Rectal smooth muscle tissue (tissue), 1 donor: ENCODE results near the gene HMGN5.

Experiments used
- H3K27ac ChIP-seq: one replicate; pipeline ENCODE4 v1.7.0; 2013; ENCODE audit warnings: low read depth, low read length, inconsistent platforms
- H3K27me3 ChIP-seq: one replicate; pipeline ENCODE4 v1.7.0; 2013; ENCODE audit warnings: low read length; ENCODE audit not compliant: control insufficient read depth, insufficient read depth
- H3K36me3 ChIP-seq: one replicate; pipeline ENCODE4 v1.7.0; 2013; ENCODE audit warnings: low read length; ENCODE audit not compliant: control insufficient read depth, insufficient read depth
- H3K4me1 ChIP-seq: one replicate; pipeline ENCODE4 v1.7.0; 2013; ENCODE audit warnings: low read length; ENCODE audit not compliant: control insufficient read depth, insufficient read depth
- H3K4me3 ChIP-seq: one replicate; pipeline ENCODE4 v1.7.0; 2013; ENCODE audit warnings: low read length
- H3K9ac ChIP-seq: one replicate; pipeline ENCODE4 v1.7.0; 2013; ENCODE audit warnings: low read length

Gene HMGN5

DNA sequence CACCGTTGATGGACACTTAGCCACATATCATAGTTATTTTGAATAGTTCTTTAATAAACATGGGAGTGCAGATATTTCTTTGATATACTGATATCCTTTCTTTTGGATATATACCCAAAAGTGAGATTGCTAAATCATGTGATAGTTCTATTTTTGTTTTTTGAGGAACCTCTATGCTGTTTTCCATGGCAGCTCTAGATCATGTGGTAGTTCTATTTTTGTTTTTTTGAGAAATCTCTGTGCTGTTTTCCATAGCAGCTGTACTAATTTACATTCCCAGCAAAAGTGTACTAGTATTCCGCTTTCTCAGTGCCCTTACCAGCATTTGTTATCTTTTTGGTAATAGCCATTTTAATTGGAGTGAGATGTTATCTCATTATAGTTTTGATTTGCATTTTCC lies 3.8 kb upstream of the HMGN5 start:
- Histone ChIP-seq H3K27ac (no peak overlapping the region), H3K36me3 (no peaks in the 10 kb centered on the region), H3K9ac (no peak overlapping the region), H3K27me3 (no peaks in the 10 kb centered on the region), H3K4me1 (no peaks in the 10 kb centered on the region), H3K4me3 (no peak overlapping the region)

DNA sequence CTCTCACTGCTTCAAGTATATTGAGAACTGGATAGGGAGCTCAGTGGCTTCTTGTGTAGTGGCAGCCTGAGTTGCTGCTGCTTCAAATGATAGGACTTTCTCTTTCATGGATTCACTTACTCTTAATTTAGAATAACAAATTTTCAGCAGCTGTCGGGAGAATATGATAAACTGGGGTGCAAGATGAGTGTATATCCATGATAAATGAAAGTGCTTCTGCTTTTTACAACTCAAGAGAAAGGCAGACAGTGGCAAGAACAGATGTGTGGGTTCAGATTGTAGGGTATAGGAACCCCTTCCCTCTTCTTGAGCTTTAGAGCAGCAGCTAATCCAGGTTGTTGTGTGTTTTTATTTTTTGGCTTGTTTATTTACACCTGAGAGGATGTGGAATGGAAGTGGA lies 1.2 kb upstream of the HMGN5 start:
- no peaks in the 10 kb centered on the region for H3K4me1 ChIP-seq
- H3K36me3 ChIP-seq = no peaks in the 10 kb centered on the region
- H3K27ac ChIP-seq = peak overlapping the region; percentile 68
- H3K27me3 ChIP-seq = no peaks in the 10 kb centered on the region
- no peak overlapping the region for H3K9ac ChIP-seq
- peak overlapping the region; percentile 60 for H3K4me3 ChIP-seq

DNA sequence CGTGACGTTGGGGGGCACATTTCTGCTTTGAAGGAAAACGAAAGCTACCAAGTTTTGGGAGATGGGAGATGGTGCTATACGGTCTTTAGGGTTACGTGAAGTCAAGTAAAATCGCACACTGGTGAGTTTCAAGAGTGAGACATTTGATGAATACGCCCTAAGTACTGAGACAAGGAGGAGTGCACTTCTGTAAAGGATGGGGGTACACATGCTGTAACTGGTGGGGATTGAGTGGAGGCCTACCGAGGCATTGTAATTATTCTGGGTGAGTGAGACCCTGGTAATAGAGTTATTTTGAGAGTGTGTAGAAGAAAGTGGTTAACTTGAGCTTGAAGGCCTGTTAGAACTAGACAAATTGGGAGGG lies 725 bp upstream of the HMGN5 start:
- Histone ChIP-seq H3K27ac (peak overlapping the region; percentile 68), H3K36me3 (no peaks in the 10 kb centered on the region), H3K9ac (peak overlapping the region; percentile 2), H3K4me1 (no peaks in the 10 kb centered on the region), H3K27me3 (no peaks in the 10 kb centered on the region), H3K4me3 (peak overlapping the region; percentile 60)

DNA sequence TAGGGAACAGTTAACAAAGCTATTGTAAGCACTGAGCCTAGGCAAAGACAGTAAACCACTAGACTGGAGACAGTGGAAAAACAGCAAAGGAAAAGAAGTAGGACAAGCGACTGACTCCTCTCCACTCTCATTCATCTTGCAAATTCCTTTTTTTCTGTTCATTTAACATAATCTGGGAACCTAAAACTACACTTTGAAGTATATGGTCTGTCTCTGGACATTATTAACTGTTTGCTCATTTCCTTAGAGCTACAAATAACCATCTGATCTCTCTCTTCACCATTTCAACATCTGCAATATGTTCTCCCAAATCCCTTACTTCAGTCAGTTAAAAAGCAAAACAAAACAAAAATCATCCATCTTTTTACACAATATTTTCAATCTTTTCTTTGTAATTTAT lies 642 bp downstream of the HMGN5 start:
- H3K9ac ChIP-seq = no peak overlapping the region
- H3K27me3 ChIP-seq = no peaks in the 10 kb centered on the region
- H3K4me3 ChIP-seq = peak overlapping the region; percentile 60
- H3K27ac ChIP-seq = peak overlapping the region; percentile 68
- no peaks in the 10 kb centered on the region for H3K4me1 ChIP-seq
- H3K36me3 ChIP-seq = no peaks in the 10 kb centered on the region

DNA sequence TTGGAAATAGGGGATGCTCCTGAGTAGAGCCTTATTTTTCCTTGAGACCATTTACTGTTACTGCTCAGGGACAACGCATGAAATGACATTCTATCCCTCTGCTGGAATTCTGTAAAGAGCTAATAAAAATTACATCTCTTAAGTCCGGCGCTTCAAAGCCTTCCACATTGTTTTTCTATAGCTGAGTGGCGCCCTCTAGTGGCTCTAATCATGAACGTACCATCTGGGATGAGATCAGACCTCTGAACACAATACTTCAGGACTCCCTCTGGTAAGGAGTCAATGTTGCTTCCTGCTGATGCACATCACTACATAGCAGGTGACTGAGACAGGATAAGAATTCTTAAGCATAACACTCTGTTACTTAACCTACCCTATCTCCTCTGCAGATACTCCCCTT lies 6.0 kb downstream of the HMGN5 start:
- Histone ChIP-seq H3K4me3 (no peak overlapping the region), H3K27ac (no peak overlapping the region), H3K36me3 (no peaks in the 10 kb centered on the region), H3K4me1 (no peaks in the 10 kb centered on the region), H3K9ac (no peak overlapping the region), H3K27me3 (no peaks in the 10 kb centered on the region)

DNA sequence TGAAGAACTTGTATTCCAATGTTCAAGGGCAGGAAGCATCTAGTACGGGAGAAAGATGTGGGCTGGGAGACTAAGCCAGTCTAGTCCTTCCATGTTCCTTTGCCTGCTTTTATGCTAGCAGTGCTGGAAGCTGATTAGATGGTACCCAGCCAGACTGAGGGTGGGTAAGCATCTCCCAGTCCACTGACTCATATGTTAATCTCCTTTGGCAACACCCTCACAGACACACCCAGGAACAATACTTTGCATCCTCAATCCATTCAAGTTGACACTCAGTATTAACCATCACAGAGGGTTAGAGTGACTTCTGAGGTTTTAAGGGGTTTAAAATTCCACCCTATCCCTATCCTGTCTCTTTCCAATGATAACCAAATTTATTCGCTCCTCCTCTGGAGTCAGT lies 6.5 kb downstream of the HMGN5 start:
- Histone ChIP-seq H3K27ac (no peak overlapping the region), H3K4me3 (no peak overlapping the region), H3K9ac (no peak overlapping the region), H3K27me3 (no peaks in the 10 kb centered on the region), H3K4me1 (no peaks in the 10 kb centered on the region), H3K36me3 (no peaks in the 10 kb centered on the region)

DNA sequence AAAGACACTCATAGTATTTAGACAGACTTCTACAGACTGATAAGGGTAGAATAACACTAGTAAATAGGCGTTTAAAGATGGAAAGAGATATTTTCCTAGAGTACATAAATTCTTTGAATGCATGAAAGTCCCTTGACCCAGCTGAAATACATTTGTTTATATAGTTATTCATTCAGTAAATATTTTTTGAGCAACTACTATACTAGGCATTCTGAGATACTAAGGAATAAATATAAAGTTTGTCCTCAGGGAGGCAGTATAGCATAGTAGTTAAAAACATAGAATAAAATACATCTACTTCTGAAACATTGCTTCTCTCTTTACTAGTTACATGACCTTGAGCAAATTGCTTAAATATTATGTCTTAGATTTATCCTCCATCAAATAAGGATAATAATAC lies 27.4 kb downstream of the HMGN5 start:
- Histone ChIP-seq H3K27me3 (no peaks in the 10 kb centered on the region), H3K27ac (no peak overlapping the region), H3K36me3 (no peaks in the 10 kb centered on the region), H3K9ac (no peak overlapping the region), H3K4me1 (no peaks in the 10 kb centered on the region), H3K4me3 (no peak overlapping the region)

DNA sequence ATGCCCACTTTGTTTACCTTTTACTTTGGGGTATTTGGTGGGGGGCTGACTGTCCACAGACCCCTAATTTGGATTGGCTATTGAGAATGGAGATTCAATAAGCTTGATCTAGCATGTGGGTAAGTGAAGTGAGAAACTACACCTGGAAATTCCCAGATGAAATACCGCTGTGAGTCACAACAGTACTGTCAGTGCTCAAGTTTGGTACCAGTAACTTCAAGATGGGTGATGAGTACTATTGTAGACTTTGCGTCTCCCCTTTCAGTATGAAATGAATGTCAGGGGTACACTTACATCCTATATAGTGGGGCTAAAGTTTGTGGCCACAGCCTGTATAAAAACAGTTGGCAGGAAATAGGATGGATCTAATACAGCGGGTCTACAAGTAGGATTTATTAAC lies 33.3 kb downstream of the HMGN5 start:
- H3K9ac ChIP-seq = no peak overlapping the region
- no peak overlapping the region for H3K4me3 ChIP-seq
- H3K27ac ChIP-seq = no peak overlapping the region
- no peaks in the 10 kb centered on the region for H3K4me1 ChIP-seq
- no peaks in the 10 kb centered on the region for H3K27me3 ChIP-seq
- no peaks in the 10 kb centered on the region for H3K36me3 ChIP-seq

DNA sequence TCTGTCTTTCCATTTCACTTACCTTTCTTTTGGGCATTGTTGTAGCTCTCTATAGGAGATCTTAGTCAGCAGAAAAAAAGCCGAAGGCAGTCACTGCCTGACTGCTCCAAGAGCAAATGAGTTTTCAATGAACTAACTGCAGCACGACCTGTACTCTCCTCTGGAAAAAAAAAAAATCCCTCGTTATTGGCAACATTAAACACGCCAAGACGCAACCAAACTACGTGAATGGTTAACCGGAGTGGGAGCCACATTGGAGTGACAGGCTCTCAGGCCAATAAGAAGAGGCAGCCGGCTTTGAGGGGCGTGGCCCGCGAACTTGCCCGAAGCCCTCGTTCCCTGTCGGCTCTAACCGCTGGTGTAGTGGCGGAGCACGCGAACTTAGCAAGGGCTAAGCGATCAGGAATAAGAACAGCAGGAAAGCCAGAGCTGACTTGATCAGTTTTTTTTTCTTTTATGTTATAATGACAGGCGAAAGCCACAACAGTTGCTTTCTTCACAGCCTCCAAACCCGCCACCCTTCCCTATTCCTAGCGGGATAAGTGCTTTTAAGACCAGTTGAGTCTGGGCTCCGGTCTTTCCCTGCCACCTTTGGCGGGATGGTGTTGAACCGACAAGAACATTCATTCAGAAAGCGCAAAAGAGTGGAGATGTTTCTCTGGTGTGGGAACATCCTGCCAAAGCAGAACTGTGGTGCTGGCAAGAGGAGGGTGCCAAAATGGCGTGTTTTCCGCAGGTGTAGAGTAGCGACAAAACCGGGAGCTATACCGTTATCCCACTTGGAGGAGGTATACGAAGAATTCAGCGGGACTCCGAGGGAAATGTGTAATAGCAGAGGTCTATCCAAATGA lies 80.0 kb downstream of the HMGN5 start:
- H3K4me3 ChIP-seq = peak overlapping the region; percentile 66
- H3K27me3 ChIP-seq = no peaks in the 10 kb centered on the region
- peak overlapping the region; percentile 35 for H3K27ac ChIP-seq
- peaks cover 2% of the 10 kb centered on the region for H3K4me1 ChIP-seq
- H3K9ac ChIP-seq = peak overlapping the region; percentile 43
- no peaks in the 10 kb centered on the region for H3K36me3 ChIP-seq

DNA sequence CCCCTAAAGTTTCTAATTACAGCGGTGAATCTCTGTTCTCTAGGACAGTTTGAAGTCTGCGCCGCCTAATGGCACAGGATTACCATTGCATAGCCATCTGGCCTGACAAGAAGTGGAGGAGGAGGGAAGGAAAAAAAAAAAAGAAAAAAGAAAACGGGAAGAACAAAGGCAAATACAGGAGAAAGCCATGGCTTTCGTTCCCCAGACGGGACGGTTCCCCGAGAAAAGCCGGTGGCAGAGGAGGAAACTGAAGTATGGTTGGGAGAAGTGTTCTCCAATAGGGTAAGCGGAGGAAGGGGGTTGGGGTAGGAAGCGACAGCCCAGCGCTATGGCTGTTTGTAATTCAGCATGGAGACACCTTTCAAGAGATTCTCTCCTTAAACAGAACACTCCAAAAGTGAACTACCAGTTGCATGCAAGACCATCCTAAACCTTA lies 80.8 kb downstream of the HMGN5 start:
- peak overlapping the region; percentile 66 for H3K4me3 ChIP-seq
- H3K4me1 ChIP-seq = peaks cover 2% of the 10 kb centered on the region
- H3K36me3 ChIP-seq = no peaks in the 10 kb centered on the region
- H3K27ac ChIP-seq = peak overlapping the region; percentile 35
- peak overlapping the region; percentile 53 for H3K9ac ChIP-seq
- no peaks in the 10 kb centered on the region for H3K27me3 ChIP-seq

DNA sequence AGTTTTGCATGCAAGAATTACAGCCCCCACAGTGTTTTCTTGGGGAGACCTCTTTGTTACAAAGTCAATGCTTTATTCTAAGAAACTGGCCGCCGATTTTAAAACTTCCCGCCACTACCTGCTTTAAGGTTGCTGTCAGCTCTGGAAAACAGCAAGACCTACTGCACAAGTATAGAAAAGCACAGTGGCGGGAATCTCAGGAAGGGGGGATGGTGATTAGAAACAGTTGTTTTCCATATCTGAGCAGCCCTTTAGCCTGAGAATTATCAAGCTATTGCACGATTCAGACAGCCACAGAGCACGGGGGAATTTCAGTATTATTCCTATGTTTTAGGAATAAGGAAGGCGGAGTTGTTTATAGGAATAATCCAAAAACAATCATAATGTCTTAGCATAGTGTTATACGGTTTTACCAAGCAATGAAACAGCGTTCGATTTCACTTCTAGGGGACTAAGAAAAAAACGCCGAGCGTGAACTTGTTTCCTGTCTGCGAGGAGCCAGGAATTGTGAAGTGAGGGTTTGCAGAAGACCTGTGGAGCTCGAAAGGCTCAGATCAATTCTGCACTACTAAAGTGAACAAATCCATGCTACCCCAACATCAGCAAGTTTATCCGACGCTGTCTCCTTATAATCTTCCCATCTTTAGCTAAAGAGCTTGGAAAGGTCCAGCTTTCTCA lies 81.3 kb downstream of the HMGN5 start:
- Histone ChIP-seq H3K27ac (no peak overlapping the region), H3K9ac (no peak overlapping the region), H3K4me1 (peaks cover 2% of the 10 kb centered on the region), H3K4me3 (peak overlapping the region; percentile 66), H3K36me3 (no peaks in the 10 kb centered on the region), H3K27me3 (no peaks in the 10 kb centered on the region)

DNA sequence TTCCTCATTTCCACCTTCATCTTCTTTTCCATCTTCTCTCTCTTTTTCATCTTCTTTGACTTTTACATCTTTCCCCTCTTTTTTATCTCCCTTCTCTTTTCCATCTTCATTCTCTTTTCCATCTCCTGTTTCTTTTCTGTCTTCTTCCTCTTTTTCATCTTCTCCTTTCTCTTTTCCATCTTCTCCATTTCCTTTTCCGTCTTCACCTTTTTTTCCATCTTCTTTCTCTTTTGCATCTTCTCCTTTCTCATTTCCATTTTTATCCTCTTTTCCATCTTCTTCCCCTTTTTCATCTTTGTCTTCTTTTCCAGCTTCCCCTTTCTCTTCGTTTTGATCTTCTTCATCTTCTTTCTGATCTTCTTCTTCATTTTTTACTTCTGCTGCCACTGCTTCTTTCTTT lies 87.0 kb downstream of the HMGN5 start:
- Histone ChIP-seq H3K36me3 (no peaks in the 10 kb centered on the region), H3K4me1 (no peaks in the 10 kb centered on the region), H3K4me3 (no peak overlapping the region), H3K9ac (no peak overlapping the region), H3K27ac (no peak overlapping the region), H3K27me3 (no peaks in the 10 kb centered on the region)

DNA sequence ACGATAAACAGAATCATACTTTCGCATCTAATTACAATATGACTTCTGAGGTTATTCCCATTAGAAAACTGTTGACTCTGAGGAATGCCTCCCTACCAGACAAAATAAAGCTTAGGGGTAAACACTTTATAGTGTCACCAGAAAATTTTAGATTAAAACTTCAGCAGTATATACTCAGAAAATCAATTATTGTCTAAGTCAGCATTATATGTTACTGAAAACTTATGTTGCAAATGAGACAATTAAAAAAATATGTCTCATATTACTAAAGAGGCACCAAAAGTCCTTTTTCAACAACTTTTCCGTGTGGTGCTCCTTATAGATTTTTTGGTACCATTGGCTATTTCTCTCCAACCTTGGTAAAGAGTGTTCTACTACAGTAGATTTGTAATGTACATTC lies 91.4 kb downstream of the HMGN5 start:
- Histone ChIP-seq H3K27me3 (no peaks in the 10 kb centered on the region), H3K27ac (no peak overlapping the region), H3K4me1 (no peaks in the 10 kb centered on the region), H3K4me3 (no peak overlapping the region), H3K9ac (no peak overlapping the region), H3K36me3 (no peaks in the 10 kb centered on the region)
